ENCODE results near the gene PRSS58. TPM values are rescaled to one million over a fixed set of nuclear protein-coding genes. Genes with fewer than 3 reads are reported as not detected.

PRSS58 gene, protein sequence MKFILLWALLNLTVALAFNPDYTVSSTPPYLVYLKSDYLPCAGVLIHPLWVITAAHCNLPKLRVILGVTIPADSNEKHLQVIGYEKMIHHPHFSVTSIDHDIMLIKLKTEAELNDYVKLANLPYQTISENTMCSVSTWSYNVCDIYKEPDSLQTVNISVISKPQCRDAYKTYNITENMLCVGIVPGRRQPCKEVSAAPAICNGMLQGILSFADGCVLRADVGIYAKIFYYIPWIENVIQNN
- not detected in 2 replicates for total RNA-seq

DNA sequence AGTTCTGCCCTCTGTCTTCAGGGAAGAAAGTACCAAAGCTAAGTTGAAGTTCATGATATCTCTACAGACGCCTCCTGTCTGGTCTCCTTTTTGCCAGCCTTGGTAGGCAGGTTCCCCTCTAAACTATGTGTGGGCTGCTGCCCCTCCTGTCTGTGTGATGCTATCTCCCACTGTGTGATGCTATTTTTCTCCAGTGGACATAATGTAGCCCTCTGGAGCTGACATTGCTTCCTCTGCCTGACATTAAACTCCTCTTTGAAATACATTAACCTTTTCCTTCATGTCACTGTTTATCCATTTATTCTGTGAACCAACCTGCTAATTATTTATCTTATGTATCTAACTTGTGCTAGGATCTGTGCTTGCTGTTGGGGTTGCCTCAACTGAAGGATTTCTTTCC lies at the start of gene PRSS58:
PRSS58 (minus strand) TSS at position 101 of the 400 bp plus-strand sequence. CDS start 351 bp downstream, outside the sequence.
- no peak for DNase-seq (ENCODE audit: extremely low read depth, low read depth, low spot score)

DNA sequence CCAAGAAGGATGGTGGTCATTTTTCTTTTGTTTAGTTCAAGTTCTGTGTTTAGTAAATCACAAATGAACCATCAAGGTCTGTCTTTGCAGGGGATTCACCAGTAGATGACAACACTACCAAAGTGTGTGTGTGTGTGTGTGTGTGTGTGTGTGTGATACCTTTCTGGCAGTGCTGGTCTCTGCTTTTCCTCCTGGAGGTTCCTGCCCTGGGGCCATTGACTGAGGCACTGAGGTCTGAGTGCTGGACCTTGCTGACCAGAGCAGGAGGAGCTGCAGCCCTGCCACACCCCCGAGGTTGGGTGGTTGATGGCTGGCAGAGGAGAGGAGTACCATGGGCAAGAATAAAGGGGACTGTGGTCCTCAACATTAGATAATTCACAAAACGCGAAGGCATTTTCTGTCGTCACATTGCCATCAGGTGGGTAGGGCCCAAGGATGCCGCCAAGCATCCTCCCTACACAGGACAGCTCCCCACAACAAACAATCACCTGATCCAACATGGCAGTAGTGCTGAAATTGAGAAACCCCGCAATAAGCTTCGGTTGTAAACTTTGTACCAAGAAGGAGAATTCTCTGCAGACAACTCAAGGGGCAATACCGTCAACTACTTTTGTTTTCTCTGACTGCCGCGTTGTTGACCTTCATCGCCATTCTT lies 49.5 kb upstream of the PRSS58 start:
- no peak for DNase-seq (ENCODE audit: extremely low read depth, low read depth, low spot score)

DNA sequence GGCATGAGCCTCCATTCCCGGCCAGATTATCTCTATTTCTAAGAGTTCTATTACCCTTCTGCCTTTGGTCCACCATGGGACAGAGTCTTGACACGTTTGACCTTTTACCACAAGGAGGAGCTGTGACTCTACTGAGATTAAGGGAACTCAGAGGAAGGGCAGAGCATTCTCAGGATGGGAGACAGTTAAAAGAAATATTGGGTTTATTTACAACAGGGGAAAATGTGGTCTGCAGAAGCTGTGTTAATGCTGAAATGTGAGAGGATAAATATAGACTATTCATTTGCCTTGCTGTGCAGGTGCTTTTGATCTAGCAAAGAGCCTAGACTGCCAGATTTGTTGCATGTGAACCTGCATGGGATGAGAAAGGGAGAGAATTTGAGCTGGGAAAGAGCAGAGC lies 45.8 kb upstream of the PRSS58 start:
- no peak for DNase-seq (ENCODE audit: extremely low read depth, low read depth, low spot score)

DNA sequence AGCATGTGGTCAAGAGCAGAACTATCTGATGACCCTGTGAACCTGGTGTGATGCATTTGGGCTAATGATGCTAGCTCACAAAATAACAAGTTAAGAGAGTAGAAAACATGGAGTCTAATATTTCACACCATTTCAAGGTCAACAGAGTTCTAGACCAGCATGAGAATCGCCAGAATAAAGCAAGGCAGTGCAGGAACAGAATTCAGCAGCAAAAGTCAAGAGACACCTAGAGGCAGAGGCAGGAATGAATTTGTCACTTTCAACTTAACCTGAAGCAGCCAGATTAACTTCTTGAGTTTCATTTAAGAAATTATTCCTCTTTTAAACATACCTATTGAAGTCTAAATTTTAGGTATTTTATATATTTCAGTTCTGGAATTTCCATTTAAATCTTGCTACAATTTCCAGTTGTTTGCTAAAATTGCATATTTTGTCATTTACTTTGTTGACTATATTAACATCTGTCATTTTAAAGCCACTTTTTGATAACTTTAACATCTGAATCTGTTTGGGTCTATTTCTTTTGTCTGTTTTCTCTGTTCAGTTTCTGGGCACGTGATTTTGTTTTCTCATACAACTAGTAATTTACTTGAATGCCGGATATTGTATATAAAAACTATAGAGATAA lies 44.2 kb upstream of the PRSS58 start:
- no peak for DNase-seq (ENCODE audit: extremely low read depth, low read depth, low spot score)

DNA sequence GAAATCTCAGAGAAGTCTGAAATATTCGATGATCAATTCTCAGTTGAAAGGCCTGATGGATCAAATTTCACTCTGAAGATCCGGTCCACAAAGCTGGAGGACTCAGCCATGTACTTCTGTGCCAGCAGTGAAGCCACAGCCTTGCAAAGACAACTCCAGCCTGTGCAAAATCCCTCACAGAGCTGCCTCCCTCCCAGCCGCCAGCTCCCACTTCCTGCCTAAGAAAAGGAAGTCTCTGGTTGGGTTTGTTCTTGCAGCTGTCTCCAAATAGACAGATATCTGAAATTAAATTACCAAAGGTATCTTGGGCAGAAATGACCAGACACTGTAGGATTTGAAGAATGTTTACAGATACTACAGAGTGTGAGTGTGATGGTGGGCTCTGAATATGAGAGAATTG lies 43.4 kb upstream of the PRSS58 start:
- DNase-seq (ENCODE audit: extremely low read depth, low read depth, low spot score) = no peak

DNA sequence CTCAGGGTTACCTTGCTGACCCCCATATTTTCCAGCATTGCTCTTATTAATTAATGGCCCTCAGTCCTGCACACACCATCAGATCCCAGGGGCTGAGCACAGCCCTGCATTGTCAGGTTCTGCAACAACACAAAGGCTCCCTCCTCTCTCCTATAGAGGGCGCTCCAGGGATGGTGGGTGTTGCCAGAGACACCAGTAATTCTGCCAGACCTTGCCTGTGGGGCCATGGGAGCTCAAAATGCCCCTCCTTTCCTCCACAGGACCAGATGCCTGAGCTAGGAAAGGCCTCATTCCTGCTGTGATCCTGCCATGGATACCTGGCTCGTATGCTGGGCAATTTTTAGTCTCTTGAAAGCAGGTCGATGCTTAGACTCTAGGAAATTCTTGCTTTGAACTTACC lies 42.8 kb upstream of the PRSS58 start:
- DNase-seq (ENCODE audit: extremely low read depth, low read depth, low spot score) = no peak

DNA sequence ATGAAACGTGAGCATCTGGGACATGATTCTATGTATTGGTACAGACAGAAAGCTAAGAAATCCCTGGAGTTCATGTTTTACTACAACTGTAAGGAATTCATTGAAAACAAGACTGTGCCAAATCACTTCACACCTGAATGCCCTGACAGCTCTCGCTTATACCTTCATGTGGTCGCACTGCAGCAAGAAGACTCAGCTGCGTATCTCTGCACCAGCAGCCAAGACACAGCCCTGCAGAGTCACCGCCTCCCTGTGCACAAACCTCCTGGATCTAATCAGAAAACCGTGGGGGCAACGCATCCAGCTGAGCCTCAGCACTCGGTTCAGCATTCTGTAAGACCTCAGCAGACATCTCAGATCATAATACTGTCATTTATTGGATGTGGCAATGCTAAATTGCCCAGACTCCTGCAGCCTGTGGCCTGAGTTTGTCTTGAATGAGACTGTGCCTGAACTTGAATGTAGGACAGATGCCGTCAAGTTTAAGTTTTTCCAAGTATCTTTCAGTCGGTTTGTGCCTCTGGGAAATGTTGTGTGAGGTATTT lies 41.5 kb upstream of the PRSS58 start:
- no peak for DNase-seq (ENCODE audit: extremely low read depth, low read depth, low spot score)

DNA sequence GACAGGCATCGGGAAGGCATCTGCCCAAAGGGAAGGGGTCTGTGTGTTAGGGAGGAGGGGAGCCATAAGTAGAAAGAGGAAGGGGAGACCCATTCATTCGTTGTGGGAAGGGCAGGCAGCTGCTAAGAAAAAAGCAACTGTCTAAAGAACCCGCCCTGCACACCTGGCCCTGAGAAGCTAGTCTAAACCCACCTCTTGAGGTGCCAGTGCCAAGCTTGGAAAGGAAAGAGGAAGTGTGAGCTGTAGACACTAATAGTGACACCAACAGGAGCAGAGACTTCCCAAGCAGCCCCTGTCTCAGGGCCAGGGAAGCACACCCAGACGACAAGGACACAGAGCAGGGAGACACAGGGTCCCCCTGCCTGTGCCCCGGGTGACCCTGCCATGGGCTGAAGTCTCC lies 40.8 kb upstream of the PRSS58 start:
- DNase-seq (ENCODE audit: extremely low read depth, low read depth, low spot score) = no peak

DNA sequence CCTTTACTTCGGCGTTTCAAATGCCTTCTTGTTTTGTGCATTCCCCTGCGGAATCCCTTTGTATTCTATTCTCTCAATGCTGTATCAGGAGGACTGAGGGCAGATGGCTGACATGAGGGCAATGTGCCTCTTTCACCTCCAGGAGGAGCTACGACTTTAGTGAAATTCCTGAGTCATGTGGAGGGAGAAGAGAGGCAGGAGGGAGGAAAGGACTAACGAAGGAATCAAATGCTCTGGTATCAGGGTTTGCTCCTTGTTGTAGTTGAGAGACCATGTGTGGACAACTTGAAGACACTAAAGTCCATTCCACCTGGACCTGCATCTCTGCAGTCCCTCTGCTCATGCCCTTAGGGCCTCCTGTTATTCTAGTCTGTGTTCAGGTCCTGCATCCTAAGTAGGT lies 40.2 kb upstream of the PRSS58 start:
- DNase-seq (ENCODE audit: extremely low read depth, low read depth, low spot score) = no peak

DNA sequence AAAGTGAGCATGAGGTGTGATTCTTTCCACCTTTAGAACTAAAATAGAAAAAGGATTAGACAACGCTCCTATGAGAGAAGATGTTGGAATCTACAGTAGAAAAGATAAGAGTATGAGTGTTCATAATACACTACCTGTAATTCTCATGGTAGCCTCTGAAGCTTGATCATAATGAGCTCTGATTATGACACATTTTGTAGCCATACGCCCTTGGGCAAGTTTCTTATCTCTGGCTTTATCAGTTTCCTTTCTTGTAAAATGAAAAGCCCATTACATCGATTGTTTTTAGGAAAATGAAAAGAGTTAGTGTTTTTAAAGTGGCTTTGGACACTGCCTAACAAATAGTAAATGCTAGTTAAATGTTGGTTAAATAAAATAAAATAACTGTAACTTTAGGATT lies 22.4 kb upstream of the PRSS58 start:
- DNase-seq (ENCODE audit: extremely low read depth, low read depth, low spot score) = no peak

DNA sequence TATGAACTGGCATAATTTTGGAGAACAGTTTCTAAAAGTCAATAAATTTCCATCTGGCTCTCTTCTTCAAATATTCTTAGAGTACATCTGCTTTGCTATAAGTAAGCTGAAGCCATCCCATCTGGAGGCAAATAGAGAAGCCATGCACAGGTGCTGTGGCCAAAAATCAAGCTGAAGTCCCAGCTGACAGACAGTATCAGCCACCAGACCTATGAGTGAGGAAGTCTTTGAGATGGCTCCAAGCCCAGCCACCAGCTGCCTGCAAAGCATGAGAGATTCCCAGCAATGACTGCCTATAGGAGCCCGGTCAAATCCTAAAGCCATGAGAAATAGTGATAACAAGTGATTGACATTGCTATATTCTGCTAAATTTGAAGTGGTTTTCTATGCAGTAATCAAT lies 21.7 kb upstream of the PRSS58 start:
- no peak for DNase-seq (ENCODE audit: extremely low read depth, low read depth, low spot score)

DNA sequence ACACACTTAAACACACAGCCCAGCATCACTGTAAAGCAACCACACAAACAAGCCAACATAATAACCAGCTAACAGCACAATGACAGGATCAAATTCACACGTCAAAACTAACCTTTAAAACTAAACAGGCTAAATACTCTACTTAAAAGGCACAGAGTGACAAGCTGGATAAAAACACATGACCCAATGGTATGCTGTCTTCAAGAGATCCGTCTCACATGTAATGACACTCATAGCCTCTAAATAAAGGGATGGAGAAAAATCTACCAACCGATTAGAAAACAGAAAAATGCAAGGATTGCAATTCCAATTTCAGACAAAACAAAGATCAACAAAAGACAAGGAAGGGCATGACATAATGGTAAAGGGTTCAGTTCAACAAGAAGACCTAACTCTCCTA lies 17.2 kb upstream of the PRSS58 start:
- no peak for DNase-seq (ENCODE audit: extremely low read depth, low read depth, low spot score)

DNA sequence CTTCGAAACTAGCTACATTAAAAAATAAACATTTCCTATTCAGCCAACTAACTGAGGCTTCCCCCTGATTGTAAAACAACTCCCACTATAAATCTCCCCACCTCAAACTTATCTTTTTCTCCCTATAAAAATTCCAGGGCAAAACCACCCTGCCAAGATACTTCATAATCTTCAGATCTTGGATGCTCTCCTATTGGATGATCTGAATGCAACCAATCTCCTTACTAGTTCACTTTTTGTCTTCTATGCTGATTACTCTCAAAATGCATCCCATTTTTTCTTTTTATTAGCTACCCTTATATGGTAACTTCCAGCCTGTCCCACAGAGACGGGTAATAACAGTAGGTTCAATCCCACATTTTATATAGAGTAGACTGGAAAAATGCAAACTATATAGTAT lies 15.0 kb upstream of the PRSS58 start:
- no peak for DNase-seq (ENCODE audit: extremely low read depth, low read depth, low spot score)

DNA sequence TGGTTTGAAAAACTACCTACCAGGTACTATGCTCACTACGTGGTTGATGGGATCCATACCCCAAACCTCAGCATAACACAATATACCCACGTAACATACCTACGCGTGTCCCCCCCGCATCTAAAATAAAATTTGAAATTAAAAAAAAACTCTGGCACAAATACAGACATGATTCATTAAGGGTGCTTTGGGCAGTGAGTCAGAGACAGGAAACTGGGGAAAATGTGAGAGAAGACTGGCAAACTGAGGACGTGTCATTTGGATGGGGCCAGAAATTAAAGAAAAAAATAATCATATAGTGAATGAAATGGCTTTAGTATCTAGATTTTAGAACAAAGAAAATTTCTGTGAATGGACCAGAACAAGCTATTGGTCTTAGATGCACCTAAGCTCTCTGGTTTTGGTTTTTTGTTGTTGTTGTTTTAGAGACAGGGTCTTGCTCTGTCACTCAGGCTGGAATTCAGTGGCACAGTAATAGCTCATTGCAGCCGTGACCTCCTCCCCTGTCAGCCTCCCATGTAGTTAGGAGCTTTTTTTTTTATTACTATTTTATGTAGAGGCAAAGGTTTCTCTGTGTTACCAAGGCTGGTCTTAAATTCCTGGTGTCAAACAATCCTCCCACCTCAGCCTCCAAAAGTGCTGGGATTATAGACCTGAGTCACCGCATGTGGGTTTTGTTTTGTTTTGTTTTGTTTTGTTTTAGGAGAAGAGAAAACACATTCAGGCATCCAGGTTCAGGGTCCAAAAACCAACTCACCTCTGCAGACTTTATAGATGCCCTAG lies 5.9 kb upstream of the PRSS58 start:
- DNase-seq (ENCODE audit: extremely low read depth, low read depth, low spot score) = no peak

DNA sequence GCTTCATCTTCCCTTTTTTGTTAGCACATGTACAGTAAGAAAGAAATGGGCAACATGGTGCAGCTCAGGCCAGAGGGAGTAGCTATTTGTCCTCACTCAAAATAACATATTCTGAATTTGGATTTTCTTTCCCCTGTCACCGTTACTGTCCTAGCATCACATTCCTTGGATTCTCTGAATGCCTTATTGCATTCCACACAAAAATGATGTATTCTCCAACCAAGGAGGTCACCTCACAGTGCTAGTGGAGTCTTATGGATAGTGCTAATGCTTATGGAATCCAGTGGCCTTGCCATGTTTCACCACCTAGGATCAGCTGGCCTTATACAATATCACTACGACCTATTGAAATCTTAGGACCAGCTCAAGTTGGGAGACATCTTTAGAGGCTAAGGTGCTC lies 7.2 kb downstream of the PRSS58 start:
- no peak for DNase-seq (ENCODE audit: extremely low read depth, low read depth, low spot score)

DNA sequence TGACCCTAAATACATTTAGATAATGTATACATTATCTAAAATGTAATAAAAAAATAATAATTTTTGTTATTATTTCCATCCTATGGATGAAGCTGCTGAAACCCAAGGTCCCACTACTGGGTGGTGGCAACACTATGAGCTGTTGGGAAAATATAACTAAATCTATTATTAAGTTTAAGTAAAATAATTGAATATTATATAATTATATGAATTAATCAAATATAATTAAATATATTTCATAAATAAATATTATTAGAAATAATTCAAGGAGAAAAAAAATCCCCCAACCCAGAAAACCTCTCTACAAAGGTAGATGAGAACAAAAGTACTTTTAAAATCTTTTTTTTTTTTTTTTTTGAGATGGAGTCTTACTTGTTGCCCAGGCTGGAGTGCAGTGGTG lies 7.9 kb downstream of the PRSS58 start:
- DNase-seq (ENCODE audit: extremely low read depth, low read depth, low spot score) = no peak

DNA sequence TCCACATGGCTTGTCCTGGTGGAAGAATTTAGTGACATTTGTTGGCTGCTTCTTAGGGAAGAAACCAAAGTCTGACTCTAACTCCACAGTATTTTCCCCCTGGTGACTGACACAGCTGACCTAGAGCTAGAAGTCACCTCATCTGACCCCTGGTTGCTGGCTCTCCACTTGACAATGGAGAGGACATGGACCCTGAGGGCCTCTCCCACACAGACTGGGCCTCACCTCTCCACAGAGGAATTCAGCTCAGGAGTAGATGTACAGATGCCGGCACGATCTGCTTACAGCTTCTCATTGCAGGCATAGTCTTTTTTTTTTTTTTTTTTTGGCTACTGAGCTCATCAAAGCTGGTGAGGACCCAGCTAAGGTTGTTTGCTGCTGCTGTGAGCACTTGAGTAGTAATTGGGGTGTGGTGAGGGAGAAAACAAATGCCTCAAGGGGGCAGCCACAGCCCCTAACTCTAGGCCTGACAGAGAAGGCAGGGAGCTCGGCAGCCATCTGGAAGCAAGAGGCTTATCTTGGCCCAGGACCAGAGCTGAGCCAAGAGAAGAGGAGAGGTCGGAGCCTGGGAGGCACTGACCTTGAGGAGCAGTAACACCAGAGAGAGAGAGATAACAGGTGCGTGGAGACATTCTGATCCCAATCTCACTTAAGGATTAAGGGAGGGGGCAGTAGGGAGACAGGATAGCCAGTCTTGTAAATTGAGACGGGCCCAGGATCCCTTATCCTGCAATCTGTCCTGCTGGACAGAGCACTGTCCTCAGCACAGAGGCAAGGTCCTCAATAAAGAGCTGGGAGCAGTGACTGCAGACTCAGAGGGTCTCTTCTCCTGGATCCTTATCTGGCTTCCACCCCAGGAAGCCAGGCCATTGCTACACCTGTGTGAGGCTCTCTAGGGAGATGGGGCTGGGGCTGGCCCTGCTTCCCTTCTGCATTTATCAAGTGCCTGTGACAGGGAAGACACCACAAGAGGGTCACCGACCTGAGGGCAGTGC lies 9.4 kb downstream of the PRSS58 start:
- DNase-seq (ENCODE audit: extremely low read depth, low read depth, low spot score) = no peak

DNA sequence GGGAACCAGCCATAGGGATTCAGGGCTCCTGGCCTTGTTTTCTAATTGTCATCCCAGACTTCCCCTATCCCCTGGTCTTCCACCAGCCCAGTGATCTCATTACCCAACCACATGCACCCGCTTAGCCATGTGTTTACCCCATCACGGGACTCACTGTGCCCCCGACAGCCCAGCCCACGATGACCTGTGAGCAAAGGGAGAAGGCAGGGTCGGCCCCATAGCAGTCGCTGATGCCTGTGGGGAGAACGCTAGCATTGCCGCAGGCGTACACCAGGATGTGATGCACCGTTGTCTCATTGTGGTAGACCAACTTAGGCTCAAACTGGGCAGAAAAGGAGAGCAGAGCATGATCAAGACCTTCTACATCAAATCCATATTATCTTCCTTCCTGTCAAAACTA lies 14.0 kb downstream of the PRSS58 start:
- DNase-seq (ENCODE audit: extremely low read depth, low read depth, low spot score) = no peak

DNA sequence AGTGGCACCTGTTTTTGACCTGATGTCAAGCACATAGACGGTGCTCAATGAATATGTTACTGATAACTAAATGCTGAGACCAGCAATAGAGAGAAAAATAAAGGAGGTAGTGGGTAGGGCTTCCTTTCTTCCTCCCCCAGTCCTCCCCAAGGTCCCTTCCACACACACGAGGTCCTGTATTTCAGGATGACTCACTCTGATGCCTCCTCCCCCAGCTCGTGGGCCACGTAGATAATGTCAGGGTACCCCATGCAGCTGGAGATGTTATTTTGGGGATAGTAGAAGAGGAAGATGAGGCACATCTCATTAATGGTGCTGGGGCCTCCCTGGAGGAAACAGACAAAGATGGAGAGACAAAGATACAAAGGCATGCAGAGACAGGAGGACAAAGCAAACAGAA lies 17.3 kb downstream of the PRSS58 start:
- no peak for DNase-seq (ENCODE audit: extremely low read depth, low read depth, low spot score)

DNA sequence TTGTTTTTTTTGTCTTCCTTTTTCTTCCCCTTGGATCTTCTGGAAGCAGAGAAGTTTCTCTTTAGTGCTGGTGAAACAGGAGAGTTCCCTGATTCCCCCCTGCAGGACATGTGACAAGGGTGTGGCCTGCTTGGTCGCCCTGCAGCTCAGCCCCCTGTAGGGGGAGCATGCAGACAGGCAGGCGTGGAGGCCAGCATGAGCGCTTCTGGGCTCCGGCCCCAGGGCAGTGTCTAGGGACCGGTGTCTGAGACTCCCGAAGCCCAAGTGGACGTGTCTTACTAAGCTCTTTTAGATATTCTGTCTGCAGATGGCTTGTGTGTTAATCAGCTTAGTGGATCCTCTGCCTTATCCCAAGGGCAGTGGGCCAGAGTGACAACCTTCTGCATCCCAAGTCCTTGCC lies 26.1 kb downstream of the PRSS58 start:
- DNase-seq (ENCODE audit: extremely low read depth, low read depth, low spot score) = no peak

Measured in glomerular endothelial cell (primary cell).